ENCODE data around the gene GFER.

GFER gene

DNA sequence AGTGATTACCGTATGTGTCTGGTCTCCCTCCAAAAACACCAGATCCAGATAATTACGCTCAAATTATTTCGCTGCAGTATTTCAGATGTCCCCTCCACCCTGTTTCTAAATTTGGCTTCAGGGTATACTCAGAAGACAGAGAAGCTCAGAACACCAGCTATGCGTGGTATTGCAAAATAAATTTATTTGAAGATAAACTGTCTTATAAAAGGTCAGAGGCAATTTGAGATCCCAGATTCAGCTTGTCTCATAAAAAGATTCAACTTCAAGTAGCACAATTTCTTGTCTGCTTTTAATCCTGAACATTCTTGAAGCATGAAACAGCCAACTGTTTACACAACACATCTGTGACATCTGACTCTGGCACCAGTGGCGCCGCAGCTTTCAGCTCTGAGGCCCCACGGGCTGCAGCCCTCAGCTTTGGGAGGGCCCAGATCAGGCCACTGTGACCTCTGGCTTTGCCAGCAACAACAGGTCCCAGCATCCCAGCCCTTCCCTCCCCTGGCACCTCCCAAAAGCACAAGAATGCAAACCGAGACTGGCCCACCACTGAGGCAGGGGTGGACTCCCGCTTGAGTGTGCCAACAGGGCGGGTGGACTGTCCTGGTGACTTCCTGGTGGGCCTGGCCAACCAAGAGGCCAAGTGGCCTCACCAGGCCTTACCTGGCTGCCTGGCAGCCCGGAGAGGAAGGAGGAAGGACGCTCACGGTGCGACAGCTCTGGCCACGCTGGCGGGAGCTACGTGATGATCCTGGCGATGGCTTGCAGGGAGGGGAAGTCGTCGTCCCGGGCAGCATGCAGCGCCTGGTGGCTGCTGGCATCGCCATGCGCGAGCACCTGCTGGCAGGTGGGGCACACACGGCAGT is 13.7 kb downstream of the GFER start:
- DNase-seq (ENCODE audit: insufficient read length, low spot score) (no peak), FAIRE-seq (no peak)
- TF ChIP-seq POLR2A (IDR thresholded peaks at IDR 0.05; ENCODE audit: low read depth, low read length): no peak

DNA sequence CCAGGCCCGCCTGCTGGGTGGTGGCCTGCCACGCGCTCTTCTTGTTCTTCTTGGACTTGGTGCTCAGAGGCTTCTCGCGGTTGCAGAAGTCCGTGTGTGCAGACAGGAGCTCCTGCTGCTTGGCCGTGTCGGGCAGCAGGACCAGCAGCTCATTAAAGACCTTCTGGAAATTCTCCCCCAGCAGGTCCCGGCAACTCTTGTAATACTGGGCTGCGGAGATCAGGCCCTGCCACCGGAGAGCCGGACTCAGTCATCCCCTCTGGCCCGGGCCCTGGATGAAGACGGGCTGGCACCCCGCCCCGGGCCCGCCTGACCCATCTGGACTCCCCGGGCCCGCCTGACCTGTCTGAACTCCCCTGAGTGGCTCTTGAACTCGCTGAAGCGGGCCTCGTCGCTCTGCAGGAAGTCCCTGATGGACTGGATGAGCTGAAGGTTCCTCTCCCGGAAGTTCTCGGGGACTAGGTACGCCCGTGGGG is 14.4 kb downstream of the GFER start:
- TF ChIP-seq POLR2A (IDR thresholded peaks at IDR 0.05; ENCODE audit: low read depth, low read length): no peak
- no peak for FAIRE-seq
- no peak for DNase-seq (ENCODE audit: insufficient read length, low spot score)

DNA sequence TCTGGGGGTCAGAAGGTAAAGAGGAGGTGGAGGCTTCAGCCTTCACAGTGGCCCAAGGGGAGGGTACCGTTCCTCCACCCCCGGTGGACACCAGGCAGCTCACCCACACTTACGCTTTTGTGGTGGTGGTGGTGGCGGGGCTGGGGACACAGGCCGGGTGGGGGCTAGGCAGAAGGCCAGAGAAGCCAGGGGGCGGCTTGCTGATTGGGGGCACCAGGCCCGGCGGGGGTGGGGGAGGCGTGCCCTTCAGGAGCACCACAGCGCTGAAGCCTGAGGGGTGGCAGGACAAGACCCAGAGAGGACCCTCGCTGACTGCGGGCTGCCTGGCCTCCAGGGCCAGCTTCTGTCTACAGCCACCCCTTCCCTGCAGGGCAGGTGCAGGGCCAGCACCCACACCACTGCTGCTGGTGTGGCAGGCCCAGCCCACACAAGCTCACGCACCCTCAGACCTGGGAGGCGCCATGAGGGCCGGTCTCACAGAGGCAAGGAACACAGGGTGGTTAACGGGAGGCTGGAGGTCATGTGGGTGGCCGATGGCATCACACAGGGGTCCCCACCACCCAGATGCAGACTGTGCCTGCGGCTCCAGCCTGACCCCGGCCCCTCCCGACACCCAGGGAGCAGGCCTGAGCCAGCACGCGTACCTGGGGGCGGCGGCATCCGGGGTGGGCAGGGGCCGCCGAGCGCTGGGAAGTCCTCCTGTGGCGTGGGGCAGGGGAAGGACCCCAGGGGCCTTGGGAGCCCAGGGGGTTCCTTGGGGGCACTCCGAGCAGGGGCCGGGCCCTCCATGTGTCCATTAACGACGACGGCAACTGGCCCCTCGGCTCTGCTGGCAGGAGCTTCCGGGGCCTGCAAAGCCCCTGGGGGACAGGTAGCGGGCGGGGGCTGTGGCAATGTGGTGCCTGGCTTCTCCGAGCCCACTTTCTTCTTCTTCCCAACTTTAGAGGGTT is 15.1 kb downstream of the GFER start:
- TF ChIP-seq POLR2A (IDR thresholded peaks at IDR 0.05; ENCODE audit: low read depth, low read length): no peak
- DNase-seq (ENCODE audit: insufficient read length, low spot score) (no peak), FAIRE-seq (no peak)

DNA sequence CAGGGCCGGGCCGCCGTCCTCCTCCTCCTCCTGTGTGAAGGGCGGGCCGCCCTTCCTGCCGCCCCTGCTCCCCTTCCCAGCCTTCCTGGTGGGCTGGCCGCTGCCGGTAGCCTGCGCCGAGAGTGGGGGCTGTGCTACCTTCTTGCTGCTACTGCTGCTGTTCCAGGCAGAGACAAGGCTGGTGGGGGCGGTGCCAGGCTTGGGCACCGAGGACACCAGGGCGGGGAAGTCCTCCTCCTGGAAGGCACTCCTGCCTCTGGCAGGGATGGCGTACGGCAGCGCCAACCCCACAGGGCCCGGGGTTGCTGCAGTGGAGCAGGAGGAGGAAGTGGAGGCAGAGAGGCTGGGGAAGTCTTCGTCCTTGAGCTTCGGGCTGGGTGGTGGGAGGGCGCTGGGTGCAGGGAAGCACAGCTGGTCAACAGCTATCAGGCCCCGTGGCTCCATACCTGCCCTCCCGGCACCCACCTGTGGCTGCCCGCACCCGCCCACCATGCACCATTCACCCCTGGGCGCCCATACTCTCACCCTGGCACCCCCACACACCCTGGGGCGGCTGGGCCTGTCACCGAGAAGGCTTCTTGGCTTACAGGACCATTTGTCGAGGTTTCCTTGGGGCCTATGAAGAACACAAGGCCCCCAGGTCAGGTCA is 16.0 kb downstream of the GFER start:
- no peak for DNase-seq (ENCODE audit: insufficient read length, low spot score)
- no peak for TF ChIP-seq POLR2A (IDR thresholded peaks at IDR 0.05; ENCODE audit: low read depth, low read length)
- FAIRE-seq: no peak

DNA sequence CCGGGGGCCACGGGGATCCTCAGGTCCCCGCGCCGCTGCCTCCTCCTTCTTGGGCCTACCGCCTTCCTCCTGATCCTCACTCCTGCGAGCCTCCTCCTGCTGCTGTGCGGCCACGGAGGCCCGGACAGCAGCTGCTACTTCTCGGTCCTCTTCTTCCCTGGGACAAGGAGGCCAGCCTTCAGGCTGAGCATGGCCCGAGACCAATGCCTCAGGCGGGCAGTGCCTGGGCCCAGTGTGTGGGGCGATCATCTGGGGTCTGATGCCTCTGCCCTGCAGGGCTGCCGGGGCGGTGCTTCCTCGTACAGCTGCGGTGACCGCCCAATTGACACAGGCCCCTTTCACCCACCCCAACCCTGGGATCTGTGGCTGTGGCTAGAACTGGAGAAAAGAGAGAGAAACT is 17.0 kb downstream of the GFER start:
- FAIRE-seq (no peak), DNase-seq (ENCODE audit: insufficient read length, low spot score) (no peak)
- TF ChIP-seq POLR2A (IDR thresholded peaks at IDR 0.05; ENCODE audit: low read depth, low read length): no peak

DNA sequence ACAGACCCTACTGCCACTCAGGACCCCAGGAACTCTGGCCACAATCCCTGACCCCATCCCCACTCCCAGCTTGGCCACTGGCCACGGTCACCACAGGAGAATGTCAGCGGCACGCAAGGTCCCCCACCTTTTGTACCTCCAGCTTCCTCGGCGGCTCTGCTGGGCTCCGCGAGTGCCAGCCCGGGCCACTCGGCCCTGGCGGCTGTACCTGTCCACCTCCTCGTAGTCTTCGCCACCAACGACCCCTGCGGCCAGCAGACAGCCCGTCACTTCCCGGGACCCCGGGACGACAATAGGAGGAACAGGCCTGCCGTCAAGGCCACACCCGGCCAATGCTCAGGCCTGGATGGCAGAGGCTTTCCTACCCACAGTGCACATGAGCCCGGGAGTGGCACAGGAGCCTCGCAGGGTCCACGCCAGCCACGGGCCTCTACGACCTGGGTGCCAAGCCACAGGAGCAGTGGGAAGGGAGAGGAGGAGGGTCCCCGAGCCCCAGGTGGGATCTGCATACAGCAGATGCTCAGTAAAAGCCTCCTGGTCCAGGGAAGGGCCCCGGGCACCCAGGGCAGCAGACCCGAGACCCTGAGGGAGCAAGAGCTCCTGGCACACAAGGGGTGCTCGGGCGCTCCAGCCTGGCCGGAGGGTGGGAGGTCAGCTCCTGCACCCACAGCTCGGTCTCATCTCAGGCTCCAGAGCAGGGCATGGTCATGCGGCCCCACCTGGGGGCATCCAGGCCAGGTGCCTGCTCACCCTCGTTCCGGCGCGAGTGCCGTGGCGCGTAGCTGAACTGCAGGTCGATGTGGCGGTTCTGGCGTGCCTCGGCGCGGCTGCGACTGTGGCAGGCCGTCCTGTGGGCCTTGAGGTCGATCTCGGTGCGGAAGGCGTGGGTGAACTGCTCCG is 17.7 kb downstream of the GFER start:
- DNase-seq (ENCODE audit: insufficient read length, low spot score) (no peak), FAIRE-seq (no peak)
- TF ChIP-seq POLR2A (IDR thresholded peaks at IDR 0.05; ENCODE audit: low read depth, low read length): no peak

DNA sequence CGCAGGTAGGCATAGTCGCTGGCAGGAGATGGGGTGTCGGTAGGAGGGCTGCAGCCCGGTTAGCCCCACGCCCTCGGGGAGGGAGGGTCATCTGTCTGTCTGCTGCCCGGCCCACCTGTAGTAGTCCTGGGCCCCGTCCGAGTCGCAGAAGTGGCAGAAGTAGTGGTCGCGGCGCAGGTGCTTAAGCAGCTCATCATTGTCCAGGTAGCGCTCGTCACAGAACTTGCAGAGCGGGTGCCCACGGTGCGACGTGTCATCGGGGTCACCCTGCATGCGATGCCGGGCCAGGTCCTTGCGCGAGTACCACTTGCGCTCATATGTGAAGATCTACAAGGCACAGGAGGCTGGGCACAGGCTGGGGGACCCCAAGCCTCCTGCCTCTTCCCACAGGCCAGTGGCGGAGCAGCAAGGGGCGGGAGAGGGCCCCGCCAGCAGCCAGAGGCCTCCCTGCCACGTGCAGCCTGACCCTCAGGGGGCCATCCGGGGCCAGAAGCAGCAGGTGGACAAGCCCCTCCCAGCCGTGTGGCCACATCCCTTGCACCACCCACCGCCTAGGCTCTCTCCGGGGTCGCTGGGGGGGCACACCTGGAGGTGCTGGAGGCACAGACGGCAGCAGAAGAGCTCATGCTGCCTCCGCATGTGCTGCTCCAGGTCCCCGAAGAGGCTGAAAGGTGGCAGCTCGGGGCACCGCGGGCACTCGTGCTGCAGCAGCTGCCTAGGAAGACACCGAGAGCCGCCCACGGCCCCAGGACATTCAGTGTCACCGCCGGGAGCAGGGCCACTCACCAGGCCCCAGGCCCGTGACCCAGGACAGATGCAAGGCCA is 18.6 kb downstream of the GFER start:
- FAIRE-seq (no peak), DNase-seq (ENCODE audit: insufficient read length, low spot score) (no peak)
- no peak for TF ChIP-seq POLR2A (IDR thresholded peaks at IDR 0.05; ENCODE audit: low read depth, low read length)

DNA sequence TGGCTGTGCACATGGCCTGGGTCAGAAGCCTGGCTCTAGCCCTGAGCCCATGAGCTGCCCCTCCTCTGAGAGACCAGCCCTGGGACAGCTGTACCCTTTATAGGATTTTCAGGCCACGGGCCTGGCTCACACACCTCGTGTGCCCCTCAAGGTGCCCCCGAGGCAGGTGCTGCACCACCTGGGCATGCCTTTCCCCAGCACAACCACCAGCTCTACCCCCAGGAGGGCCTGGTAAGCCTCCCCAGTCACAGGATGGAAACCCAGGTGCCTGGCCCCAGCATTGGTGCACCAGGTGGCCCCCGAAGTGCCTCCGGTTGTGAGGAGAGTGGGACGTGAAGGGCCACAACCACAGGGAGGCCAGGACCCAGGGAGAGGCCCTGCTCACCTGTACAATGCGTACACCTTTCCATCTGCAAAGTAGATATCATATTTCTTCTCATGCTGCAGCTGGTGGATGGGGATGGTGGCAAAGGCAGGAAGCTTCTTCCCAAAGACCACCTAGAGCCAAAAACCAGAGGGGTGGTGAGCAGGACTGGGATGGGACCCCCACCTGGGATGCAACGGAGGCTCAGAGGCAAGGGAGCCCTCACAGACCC is 19.3 kb downstream of the GFER start:
- no peak for TF ChIP-seq POLR2A (IDR thresholded peaks at IDR 0.05; ENCODE audit: low read depth, low read length)
- FAIRE-seq (no peak), DNase-seq (ENCODE audit: insufficient read length, low spot score) (no peak)

DNA sequence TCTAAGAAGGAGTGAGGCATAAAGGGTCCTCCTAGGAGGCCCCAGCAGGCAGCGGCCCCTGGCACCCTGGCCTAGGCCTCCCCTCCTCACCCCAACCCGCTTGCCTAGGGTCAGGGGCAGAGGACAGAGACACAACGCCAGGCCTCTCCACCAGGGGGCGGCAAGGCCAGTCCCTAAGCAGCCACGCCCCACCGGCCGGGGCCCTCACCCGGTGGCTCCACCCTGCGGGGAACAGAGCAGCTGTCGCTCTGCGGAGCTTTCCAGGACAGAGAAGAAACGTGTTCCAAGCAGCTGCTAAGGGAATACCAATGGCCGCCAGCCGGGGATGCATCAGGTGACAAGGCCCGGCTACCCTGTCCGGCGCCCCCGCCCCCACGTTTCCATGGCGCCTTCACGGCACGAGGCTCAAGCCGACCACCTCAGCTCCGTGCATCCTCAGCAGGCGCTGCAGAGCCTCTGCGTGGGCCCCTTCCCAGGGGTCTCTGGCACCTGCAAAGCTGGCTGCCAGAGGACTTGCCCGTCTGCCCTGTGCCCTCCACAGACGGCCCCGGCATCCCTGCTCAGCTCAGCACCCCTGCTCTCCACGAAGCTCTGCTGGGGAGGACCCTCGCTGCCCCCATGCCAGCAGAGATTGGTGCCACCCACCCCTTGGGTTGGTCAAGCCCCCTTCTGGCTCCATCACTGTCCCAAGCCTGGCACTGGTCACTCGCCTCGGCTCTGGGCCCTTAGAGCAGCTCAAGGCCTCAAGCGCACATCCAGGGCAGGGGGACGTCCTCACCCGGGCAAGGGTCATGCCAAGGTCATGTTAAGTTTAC is 20.0 kb downstream of the GFER start:
- DNase-seq (ENCODE audit: insufficient read length, low spot score) (peak; percentile 94), FAIRE-seq (no peak)
- no peak for TF ChIP-seq POLR2A (IDR thresholded peaks at IDR 0.05; ENCODE audit: low read depth, low read length)

DNA sequence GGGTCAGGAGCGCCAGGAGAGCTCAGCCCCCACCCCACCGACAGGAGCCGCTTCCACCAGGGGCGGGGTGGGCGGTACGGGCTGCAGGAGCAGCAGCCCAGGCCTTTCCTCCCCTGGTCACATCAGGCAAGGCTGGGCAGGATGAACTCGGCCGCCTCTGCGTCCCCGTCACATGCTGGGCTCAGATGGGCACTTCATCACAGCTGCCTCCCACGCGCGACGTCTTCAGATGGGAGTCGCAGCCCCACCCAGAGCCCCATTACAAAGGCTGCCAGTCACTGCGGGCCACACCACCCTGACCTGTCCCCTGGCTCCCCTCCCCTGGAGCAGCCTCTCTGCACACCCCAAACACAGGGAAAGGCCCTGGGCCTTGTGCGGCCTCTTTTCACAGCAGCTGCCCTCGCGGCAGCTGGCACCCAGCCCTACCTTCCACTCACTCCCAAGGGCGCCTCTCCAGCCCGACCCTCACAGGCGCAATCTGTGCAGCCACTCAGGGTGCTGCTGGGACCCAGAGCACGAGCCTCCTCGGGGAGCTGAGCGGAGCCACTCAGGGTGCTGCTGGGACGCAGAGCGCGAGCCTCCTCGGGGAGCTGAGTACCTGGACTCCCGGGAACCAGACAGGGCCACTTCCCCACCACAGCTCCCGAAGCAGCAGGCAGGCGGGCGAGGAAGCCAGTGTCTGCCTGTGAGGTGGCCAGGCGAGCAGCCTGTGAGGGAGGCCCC is 21.0 kb downstream of the GFER start:
- DNase-seq (ENCODE audit: insufficient read length, low spot score): no peak
- FAIRE-seq: no peak
- no peak for TF ChIP-seq POLR2A (IDR thresholded peaks at IDR 0.05; ENCODE audit: low read depth, low read length)
